Thyroid gland (tissue), 4 donors: Measurements from ENCODE around the gene RAB14. TPM values are rescaled to one million over a fixed set of nuclear protein-coding genes. Genes with fewer than 3 reads are reported as not detected.

ENCODE experiments used
- DNase-seq, 2 donors: peaks; one replicate each; pipeline ENCODE4 v3.0.0-alpha.2; 2019
- H3K27ac ChIP-seq, 3 donors: fragments of 200-600 bp; sonication (generic); 1 replicate in 2 of 3; 2 replicates in 1 of 3; pipeline ENCODE4 v1.5.1; 2016 to 2019; ENCODE audit warnings: mild to moderate bottlenecking in 1 of 3, moderate library complexity in 1 of 3
- H3K27me3 ChIP-seq: fragments of 200-600 bp; sonication (generic); one replicate; pipeline ENCODE4 v1.5.1; 2019
- H3K36me3 ChIP-seq, 2 donors: fragments of 200-600 bp; sonication (generic); one replicate each; pipeline ENCODE4 v1.5.1; 2016 to 2019
- H3K4me1 ChIP-seq, 2 donors: fragments of 200-600 bp; sonication (generic); one replicate each; pipeline ENCODE4 v1.5.1; 2017 to 2019
- H3K4me3 ChIP-seq, 3 donors: fragments of 200-600 bp; sonication (generic); replicated peaks in 1 of 3; 1 replicate in 2 of 3; 2 replicates in 1 of 3; pipeline ENCODE4 v1.5.1; 2016; ENCODE audit warnings: mild to moderate bottlenecking in 1 of 3
- H3K9me3 ChIP-seq: fragments of 200-600 bp; sonication (generic); one replicate; pipeline ENCODE4 v1.5.1; 2017
- POLR2A ChIP-seq, 2 donors: fragments of 450-650 bp; IDR thresholded peaks; one replicate each; pipeline ENCODE4 v1.6.1; 2017; ENCODE audit warnings: antibody characterized with exemption in 2 of 2, mild to moderate bottlenecking in 2 of 2, moderate library complexity in 1 of 2
- WGBS, 2 donors: methylation state at CpG; one replicate each; pipeline ENCODE4 v1.1.5; 2017; 5-methylcytosine and 5-hydroxymethylcytosine counted together
- intact Hi-C: fragments of 100-400 bp; cut with DNase I; formaldehyde crosslinking; loops from one replicate; pipeline ENCODE4 v1.15.1; 2023
- total RNA-seq, 4 donors: library from RNA; depleted of rRNA; stranded (reverse); fragments of >200 nt; gene quantifications; one replicate each; pipeline ENCODE4 v1.2.3, GENCODE V29; 2016
- TF ChIP-seq, protein P1 (sequence below), 6 experiments: fragments of 200-600 bp in 3 of 6; fragments of 450-650 bp in 3 of 6; sonication (generic) in 3 of 6; IDR thresholded peaks; one replicate each; pipeline ENCODE4 v1.5.1; 2016 to 2019; ENCODE audit warnings: antibody characterized with exemption in 6 of 6, mild to moderate bottlenecking in 2 of 6, inconsistent platforms in 1 of 6, moderate library complexity in 1 of 6

Gene RAB14
- total RNA-seq, 4 donors from 2014 or later: 44.6 to 55.8 (median 49.1) TPM

DNA sequence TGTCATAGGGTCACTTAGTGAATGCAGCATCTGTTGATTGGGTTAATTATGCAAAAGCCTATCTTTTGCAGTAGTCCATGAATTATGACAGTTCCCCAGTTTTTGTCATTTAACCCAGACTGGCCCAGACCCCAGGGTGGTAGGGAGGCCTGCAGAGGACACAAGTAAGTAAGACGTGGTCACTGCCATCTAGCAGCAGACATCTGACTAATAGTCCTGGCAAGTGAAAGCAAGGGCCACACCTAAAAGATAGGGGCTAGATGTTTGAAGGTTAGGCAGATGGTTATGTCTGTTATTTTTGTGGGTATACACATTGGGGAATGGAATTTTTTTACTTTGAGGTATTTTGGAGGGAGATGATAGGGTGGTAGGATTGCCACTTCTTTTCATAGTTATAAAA, 48.0 kb downstream of the RAB14 start:
- Histone ChIP-seq H3K27ac (no peak overlapping the region), H3K4me3 (no peak overlapping the region), H3K27me3 (no peaks in the 10 kb centered on the region), H3K4me1 (no peaks in the 10 kb centered on the region), H3K36me3 (peaks cover 9 to 12% of the 10 kb centered on the region in 2 donors), H3K9me3 (no peaks in the 10 kb centered on the region)
- no peak for DNase-seq
- intact Hi-C loops: no loop called here
- TF ChIP-seq, protein P1, sequence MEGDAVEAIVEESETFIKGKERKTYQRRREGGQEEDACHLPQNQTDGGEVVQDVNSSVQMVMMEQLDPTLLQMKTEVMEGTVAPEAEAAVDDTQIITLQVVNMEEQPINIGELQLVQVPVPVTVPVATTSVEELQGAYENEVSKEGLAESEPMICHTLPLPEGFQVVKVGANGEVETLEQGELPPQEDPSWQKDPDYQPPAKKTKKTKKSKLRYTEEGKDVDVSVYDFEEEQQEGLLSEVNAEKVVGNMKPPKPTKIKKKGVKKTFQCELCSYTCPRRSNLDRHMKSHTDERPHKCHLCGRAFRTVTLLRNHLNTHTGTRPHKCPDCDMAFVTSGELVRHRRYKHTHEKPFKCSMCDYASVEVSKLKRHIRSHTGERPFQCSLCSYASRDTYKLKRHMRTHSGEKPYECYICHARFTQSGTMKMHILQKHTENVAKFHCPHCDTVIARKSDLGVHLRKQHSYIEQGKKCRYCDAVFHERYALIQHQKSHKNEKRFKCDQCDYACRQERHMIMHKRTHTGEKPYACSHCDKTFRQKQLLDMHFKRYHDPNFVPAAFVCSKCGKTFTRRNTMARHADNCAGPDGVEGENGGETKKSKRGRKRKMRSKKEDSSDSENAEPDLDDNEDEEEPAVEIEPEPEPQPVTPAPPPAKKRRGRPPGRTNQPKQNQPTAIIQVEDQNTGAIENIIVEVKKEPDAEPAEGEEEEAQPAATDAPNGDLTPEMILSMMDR (IDR thresholded peaks at IDR 0.05): no peak
- no peak for TF ChIP-seq POLR2A (IDR thresholded peaks at IDR 0.05)
- WGBS, 2 donors: 92 to 96% methylated on average over 1 of the region's 1 CpG

GRCh38 chr9:121150188-121150587, 51.5 kb downstream of the RAB14 start:
- no peak overlapping the region for H3K4me3 ChIP-seq
- no peak overlapping the region for H3K27ac ChIP-seq
- WGBS, 2 donors: 50 to 62% methylated on average over 2 of the region's 2 CpGs
- TF ChIP-seq POLR2A (IDR thresholded peaks at IDR 0.05): no peak
- TF ChIP-seq, protein P1 (IDR thresholded peaks at IDR 0.05): no peak
- intact Hi-C loops: no loop called here
- H3K9me3 ChIP-seq: no peaks in the 10 kb centered on the region
- DNase-seq: no peak
- H3K27me3 ChIP-seq: no peaks in the 10 kb centered on the region
- H3K4me1 ChIP-seq: no peaks in the 10 kb centered on the region
- peaks cover 4 to 18% of the 10 kb centered on the region in 2 donors for H3K36me3 ChIP-seq

- DNase-seq: no peak
- Histone ChIP-seq H3K36me3 (peaks cover 9 to 39% of the 10 kb centered on the region in 2 donors), H3K27me3 (no peaks in the 10 kb centered on the region), H3K4me3 (no peak overlapping the region), H3K9me3 (no peaks in the 10 kb centered on the region), H3K4me1 (no peaks in the 10 kb centered on the region), H3K27ac (no peak overlapping the region)
- TF ChIP-seq POLR2A (IDR thresholded peaks at IDR 0.05): no peak
- TF ChIP-seq, protein P1 (IDR thresholded peaks at IDR 0.05): no peak
- intact Hi-C loops: no loop called here
- WGBS, 2 donors: 93 to 97% methylated on average over 2 of the region's 2 CpGs
These were observed 57.2 kb downstream of the RAB14 start for GRCh38 chr9:121144482-121144881.

- Histone ChIP-seq H3K27me3 (no peaks in the 10 kb centered on the region), H3K36me3 (peaks cover 9 to 43% of the 10 kb centered on the region in 2 donors), H3K27ac (no peak overlapping the region), H3K4me1 (no peaks in the 10 kb centered on the region), H3K4me3 (no peak overlapping the region), H3K9me3 (no peaks in the 10 kb centered on the region)
- TF ChIP-seq, protein P1 (IDR thresholded peaks at IDR 0.05): no peak
- no peak for TF ChIP-seq POLR2A (IDR thresholded peaks at IDR 0.05)
- 95 to 99% methylated on average over 2 of the region's 2 CpGs for WGBS, 2 donors
- DNase-seq: no peak
- intact Hi-C loops: no loop called here
These were observed 57.9 kb downstream of the RAB14 start for GRCh38 chr9:121143771-121144170.

- TF ChIP-seq, protein P1 (IDR thresholded peaks at IDR 0.05): no peak
- TF ChIP-seq POLR2A (IDR thresholded peaks at IDR 0.05): no peak
- DNase-seq: no peak
- intact Hi-C loops: no loop called here
- no peak overlapping the region for H3K27ac ChIP-seq
- H3K9me3 ChIP-seq: no peaks in the 10 kb centered on the region
- 89 to 93% methylated on average over 1 of the region's 1 CpG for WGBS, 2 donors
- no peaks in the 10 kb centered on the region for H3K4me1 ChIP-seq
- peaks cover 9 to 43% of the 10 kb centered on the region in 2 donors for H3K36me3 ChIP-seq
- no peaks in the 10 kb centered on the region for H3K27me3 ChIP-seq
- H3K4me3 ChIP-seq: no peak overlapping the region
These were observed 60.0 kb downstream of the RAB14 start for GRCh38 chr9:121141706-121142105.
